H1 (cell line): ENCODE measurements around the gene COL16A1. TPM values are rescaled to one million over a fixed set of nuclear protein-coding genes. Genes with fewer than 3 reads are reported as not detected.

Source experiments
- CTCF ChIA-PET: fragments of 300-600 bp; sonication (Branson Sonifier 250); formaldehyde crosslinking; loops from one replicate; lab custom pipeline; 2021; ENCODE audit not compliant: partially characterized antibody; lab: Charles Lee
- POLR2A ChIA-PET: fragments of 300-600 bp; sonication (Branson Sonifier 250); formaldehyde crosslinking; loops from one replicate; lab custom pipeline; 2021; ENCODE audit warnings: inconsistent platforms; ENCODE audit not compliant: partially characterized antibody; lab: Charles Lee
- DNase-seq, 2 experiments: peaks; one replicate each; pipeline versions ENCODE4 v3.0.0 to v3.0.0-alpha.2; 2010 to 2022; ENCODE audit warnings: low spot score in 2 of 2, low read depth in 1 of 2, mixed read lengths in 1 of 2
- FAIRE-seq: peaks from 2 replicates; lab custom pipeline; 2011; peaks lifted over from hg19 to GRCh38; lab: Jason Lieb, UNC
- H2AFZ ChIP-seq: 2 replicates; pipeline ENCODE4 v1.8.1; 2012; ENCODE audit warnings: low read length, inconsistent platforms
- H2AK5ac ChIP-seq: 2 replicates; pipeline ENCODE4 v1.6.1; 2013; ENCODE audit warnings: low read depth, low read length
- H2BK120ac ChIP-seq: replicated peaks from 2 replicates; pipeline ENCODE3; 2013; ENCODE audit warnings: low read depth, low read length, inconsistent platforms
- H2BK12ac ChIP-seq: 2 replicates; pipeline ENCODE4 v1.6.1; 2013; ENCODE audit warnings: low read depth, low read length
- H2BK15ac ChIP-seq: 2 replicates; pipeline ENCODE4 v1.6.1; 2013; ENCODE audit warnings: low read length
- H2BK20ac ChIP-seq: 2 replicates; pipeline ENCODE4 v1.6.1; 2013; ENCODE audit warnings: low read length
- H2BK5ac ChIP-seq: 2 replicates; pipeline ENCODE4 v1.6.1; 2013; ENCODE audit warnings: low read depth, low read length
- H3K14ac ChIP-seq: 2 replicates; pipeline ENCODE4 v1.6.1; 2013; ENCODE audit warnings: inconsistent platforms; ENCODE audit not compliant: insufficient read length
- H3K18ac ChIP-seq: 2 replicates; pipeline ENCODE4 v1.6.1; 2013; ENCODE audit warnings: low read length; ENCODE audit errors: extremely low read depth
- H3K23ac ChIP-seq: 2 replicates; pipeline ENCODE4 v1.6.1; 2013; ENCODE audit warnings: inconsistent platforms; ENCODE audit not compliant: insufficient read length
- H3K23me2 ChIP-seq: 2 replicates; pipeline ENCODE4 v1.6.1; 2013; ENCODE audit warnings: low read depth, low read length
- H3K27ac ChIP-seq: 2 replicates; pipeline ENCODE4 v1.6.1; 2011; ENCODE audit warnings: low read depth, low read length, inconsistent platforms
- H3K27me3 ChIP-seq, 4 experiments: replicated peaks in 1 of 4; 1 replicate in 1 of 4; 2 replicates in 3 of 4; pipeline versions ENCODE4 v1.6.1 to v1.8.1; 2011 to 2013; ENCODE audit warnings: low read length in 3 of 4, mild to moderate bottlenecking in 3 of 4, inconsistent platforms in 2 of 4, mixed read lengths in 2 of 4, moderate library complexity in 1 of 4; ENCODE audit not compliant: control insufficient read depth in 3 of 4, insufficient read depth in 3 of 4; ENCODE audit errors: extremely low read depth in 1 of 4
- H3K36me3 ChIP-seq, 4 experiments: 2 replicates each; pipeline versions ENCODE4 v1.6.1 to v1.8.1; 2011 to 2013; ENCODE audit warnings: mild to moderate bottlenecking in 4 of 4, low read length in 3 of 4, moderate library complexity in 2 of 4, control low read depth in 1 of 4, inconsistent platforms in 1 of 4; ENCODE audit not compliant: insufficient read depth in 4 of 4, control insufficient read depth in 2 of 4
- H3K4ac ChIP-seq: replicated peaks from 2 replicates; pipeline ENCODE3; 2013; ENCODE audit warnings: low read length, low read depth, mixed read lengths, inconsistent platforms; ENCODE audit not compliant: insufficient read length
- H3K4me1 ChIP-seq, 4 experiments: replicated peaks in 1 of 4; 1 replicate in 1 of 4; 2 replicates in 3 of 4; pipeline versions ENCODE4 v1.6.1 to v1.8.1; 2011 to 2013; ENCODE audit warnings: low read length in 3 of 4, inconsistent platforms in 2 of 4, mixed read lengths in 1 of 4; ENCODE audit not compliant: insufficient read depth in 4 of 4, control insufficient read depth in 3 of 4
- H3K4me2 ChIP-seq, 2 experiments: 2 replicates each; pipeline versions ENCODE4 v1.6.1 to v1.8.1; 2011 to 2013; ENCODE audit warnings: low read depth in 2 of 2, low read length in 2 of 2, control low read depth in 1 of 2, inconsistent platforms in 1 of 2, mild to moderate bottlenecking in 1 of 2; ENCODE audit not compliant: insufficient read depth in 1 of 2
- H3K4me3 ChIP-seq, 4 experiments: fragments of 200-600, 300-600 bp in 1 of 4; sonication (generic), shearing (Covaris generic), sonication (Bioruptor Twin) in 1 of 4; 2 replicates each; pipeline versions ENCODE4 v1.5.1 to v1.8.1; 2011 to 2016; ENCODE audit warnings: low read length in 4 of 4, low read depth in 3 of 4, control low read depth in 2 of 4, inconsistent platforms in 2 of 4, mild to moderate bottlenecking in 2 of 4, mixed read lengths in 1 of 4, moderate library complexity in 1 of 4; ENCODE audit not compliant: insufficient read depth in 2 of 4; ENCODE audit errors: extremely low read depth in 1 of 4
- H3K56ac ChIP-seq: replicated peaks from 2 replicates; pipeline ENCODE3; 2013; ENCODE audit warnings: low read depth, mild to moderate bottlenecking, mixed read lengths, low read length, inconsistent platforms; ENCODE audit not compliant: insufficient read length
- H3K79me1 ChIP-seq: 2 replicates; pipeline ENCODE4 v1.6.1; 2013; ENCODE audit warnings: low read depth, low read length, control low read depth
- H3K79me2 ChIP-seq, 2 experiments: 2 replicates each; pipeline versions ENCODE4 v1.6.1 to v1.8.1; 2012 to 2013; ENCODE audit warnings: low read length in 2 of 2, mild to moderate bottlenecking in 2 of 2, inconsistent platforms in 1 of 2; ENCODE audit not compliant: insufficient read depth in 2 of 2, control insufficient read depth in 1 of 2
- H3K9ac ChIP-seq, 4 experiments: replicated peaks in 1 of 4; 1 replicate in 1 of 4; 2 replicates in 3 of 4; pipeline versions ENCODE4 v1.6.1 to v1.8.1; 2011 to 2013; ENCODE audit warnings: low read depth in 3 of 4, low read length in 3 of 4, control low read depth in 2 of 4, mild to moderate bottlenecking in 2 of 4, moderate library complexity in 2 of 4, inconsistent platforms in 1 of 4; ENCODE audit errors: extremely low read depth in 1 of 4
- H3K9me3 ChIP-seq, 2 experiments: 2 replicates each; pipeline versions ENCODE4 v1.6.1 to v1.8.1; 2012 to 2013; ENCODE audit warnings: mild to moderate bottlenecking in 2 of 2, moderate library complexity in 2 of 2, control low read depth in 1 of 2, inconsistent platforms in 1 of 2, low read depth in 1 of 2, low read length in 1 of 2, mixed read lengths in 1 of 2; ENCODE audit not compliant: insufficient read depth in 2 of 2
- H4K20me1 ChIP-seq, 2 experiments: replicated peaks in 1 of 2; 2 replicates each; pipeline versions ENCODE3 to v1.8.1; 2011 to 2013; ENCODE audit warnings: inconsistent platforms in 2 of 2, low read length in 2 of 2, mild to moderate bottlenecking in 1 of 2; ENCODE audit not compliant: insufficient read depth in 2 of 2, control insufficient read depth in 1 of 2
- H4K5ac ChIP-seq: 2 replicates; pipeline ENCODE4 v1.6.1; 2013; ENCODE audit warnings: low read length, low read depth, mixed read lengths, inconsistent platforms; ENCODE audit not compliant: insufficient read length
- H4K8ac ChIP-seq: 2 replicates; pipeline ENCODE4 v1.8.0; 2013; ENCODE audit warnings: mild to moderate bottlenecking, moderate library complexity, low read length, inconsistent platforms; ENCODE audit not compliant: insufficient read depth; ENCODE audit errors: extremely low read depth
- H4K91ac ChIP-seq: replicated peaks from 2 replicates; pipeline ENCODE3; 2013; ENCODE audit warnings: low read length, mixed read lengths, inconsistent platforms; ENCODE audit not compliant: insufficient read length
- BCL11A ChIP-seq, 2 experiments: IDR thresholded peaks; one replicate each; pipeline ENCODE4 v1.6.1; 2011; ENCODE audit warnings: low read depth in 2 of 2, low read length in 2 of 2, mild to moderate bottlenecking in 2 of 2
- CHD1 ChIP-seq: IDR thresholded peaks from 2 replicates; pipeline ENCODE4 v1.6.1; 2012; ENCODE audit warnings: low read depth, low read length, improper control_type of control experiment
- CHD2 ChIP-seq: IDR thresholded peaks from 2 replicates; pipeline ENCODE4 v1.6.1; 2012; ENCODE audit warnings: low read length, improper control_type of control experiment
- FOSL1 ChIP-seq: IDR thresholded peaks from 2 replicates; pipeline ENCODE4 v1.6.1; 2011; ENCODE audit warnings: mild to moderate bottlenecking, low read depth, low read length, moderate library complexity; ENCODE audit not compliant: insufficient read depth
- GABPA ChIP-seq: IDR thresholded peaks from 2 replicates; pipeline ENCODE4 v1.6.1; 2011; ENCODE audit warnings: mild to moderate bottlenecking, low read length, moderate library complexity, borderline replicate concordance; ENCODE audit not compliant: insufficient read depth
- NRF1 ChIP-seq: IDR thresholded peaks from 2 replicates; pipeline ENCODE4 v1.6.1; 2011; ENCODE audit warnings: mild to moderate bottlenecking, low read depth, low read length, improper control_type of control experiment
- SIN3A ChIP-seq, 2 experiments: IDR thresholded peaks in 1 of 2; conservative IDR thresholded peaks in 1 of 2; 2 replicates each; pipeline ENCODE4 v1.6.1; 2011 to 2012; ENCODE audit warnings: low read length in 2 of 2, improper control_type of control experiment in 1 of 2, low read depth in 1 of 2, mild to moderate bottlenecking in 1 of 2
- TAF1 ChIP-seq: IDR thresholded peaks from 2 replicates; pipeline ENCODE4 v1.6.1; 2011; ENCODE audit warnings: mild to moderate bottlenecking, low read depth, low read length
- WGBS, 2 experiments: shearing (Covaris generic) in 1 of 2; methylation state at CpG; one replicate each; pipeline versions ENCODE4 v1.1.6 to v1.1.7; 2013 to 2015; ENCODE audit warnings: low lambda C conversion rate in 2 of 2, mixed read lengths in 2 of 2, inconsistent platforms in 1 of 2, low coverage in 1 of 2, missing lambda C conversion rate in 1 of 2; ENCODE audit not compliant: insufficient replicate concordance in 2 of 2, insufficient coverage in 1 of 2, insufficient read length in 1 of 2; ENCODE audit errors: extremely low coverage in 1 of 2, missing lambda C conversion rate in 1 of 2; 5-methylcytosine and 5-hydroxymethylcytosine counted together
- polyA plus RNA-seq, 7 experiments: library from polyadenylated mRNA; depleted of rRNA in 3 of 7; stranded (reverse) in 5 of 7; unstranded in 2 of 7; fragments of >200 nt in 5 of 7; fragments of 200-250 nt in 2 of 7; gene quantifications; 1 replicate in 5 of 7; 2 replicates in 1 of 7; 4 replicates in 1 of 7; pipeline versions ENCODE4 v1.2.1 to v1.2.3, GENCODE V29; 2011 to 2013; ENCODE audit warnings: missing spikeins in 2 of 7, mixed read lengths in 2 of 7
- total RNA-seq: library from RNA; stranded (reverse); fragmentation: NEBNext Ultra II Directional; extraction: Animal tissue kit (Norgen Biotek cat#: 25700); gene quantifications from 2 replicates; pipeline ENCODE4 v1.2.1, GENCODE V29; 2021
- TF ChIP-seq, protein P1 (sequence below): IDR thresholded peaks from 2 replicates; pipeline ENCODE4 v1.6.1; 2012; ENCODE audit warnings: inconsistent platforms

COL16A1 gene
- total and polyA plus RNA-seq, 2 of the 8 experiments (the other 6 are each of a cell fraction or from before 2014, with no cell fraction given) = 2.0 to 10.5 TPM

DNA sequence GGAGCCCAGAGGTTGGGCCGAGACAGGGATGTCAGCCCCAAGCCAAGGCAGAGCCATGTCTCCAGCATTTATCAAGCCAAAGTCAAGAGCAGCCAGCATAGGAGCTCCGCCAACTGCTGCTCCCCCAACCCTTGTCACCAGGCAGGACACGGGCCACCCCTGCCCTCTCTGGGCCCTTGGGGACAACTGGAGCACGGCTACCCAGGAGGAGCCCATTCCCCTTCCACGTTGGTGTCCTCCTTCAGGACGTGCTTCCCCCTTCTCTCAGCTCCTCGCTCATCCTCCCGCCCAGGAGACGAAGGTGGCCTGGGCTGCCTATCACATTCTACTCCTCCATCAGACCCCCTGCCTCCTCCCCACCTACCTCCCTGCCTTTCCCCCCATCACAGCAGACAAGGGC is 39.3 kb downstream of the COL16A1 start:
- Histone ChIP-seq H4K91ac (no peak overlapping the region), H2BK20ac (no peak overlapping the region), H3K36me3 (no peaks in the 10 kb centered on the region), H3K9me3 (no peaks in the 10 kb centered on the region), H3K23ac (no peak overlapping the region), H3K18ac (no peak overlapping the region), H2BK120ac (no peak overlapping the region), H4K20me1 (no peaks in the 10 kb centered on the region), H3K9ac (no peak overlapping the region), H3K4ac (no peak overlapping the region), H3K79me2 (no peaks in the 10 kb centered on the region), H3K56ac (no peak overlapping the region)
- CTCF ChIA-PET = interaction anchor here (0.6 to 19.3 kb wide), 25 partner anchors 12 to 299 kb away, joined by 3 to 370 read pairs (median 6); partner anchors contain the start of genes COL16A1 and SPOCD1
- no peak for DNase-seq
- no peak for TF ChIP-seq SIN3A (conservative IDR thresholded peaks at IDR 0.05 in 1 of 2, IDR thresholded peaks at IDR 0.05 in 1 of 2; ENCODE audit: low read depth in 1 of 2, low read length in 2 of 2)
- TF ChIP-seq TAF1 = no peak
- no peak for TF ChIP-seq CHD1
- no peak for TF ChIP-seq CHD2
- no peak for TF ChIP-seq NRF1
- no peak for TF ChIP-seq BCL11A (IDR thresholded peaks at IDR 0.05; ENCODE audit: low read depth in 2 of 2, low read length in 2 of 2)
- TF ChIP-seq GABPA = no peak
- no peak for TF ChIP-seq FOSL1
- TF ChIP-seq, protein P1, sequence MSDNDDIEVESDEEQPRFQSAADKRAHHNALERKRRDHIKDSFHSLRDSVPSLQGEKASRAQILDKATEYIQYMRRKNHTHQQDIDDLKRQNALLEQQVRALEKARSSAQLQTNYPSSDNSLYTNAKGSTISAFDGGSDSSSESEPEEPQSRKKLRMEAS = no peak
- TF ChIP-seq, all 59 proteins: peak for 0
- Histone ChIP-seq H2BK12ac (no peak overlapping the region), H2AFZ (no peak overlapping the region), H3K23me2 (no peaks in the 10 kb centered on the region), H3K27me3 (no peaks in the 10 kb centered on the region), H3K4me2 (no peak overlapping the region), H3K4me3 (no peak overlapping the region), H2BK5ac (no peak overlapping the region), H4K8ac (no peak overlapping the region), H3K79me1 (no peaks in the 10 kb centered on the region), H3K14ac (no peak overlapping the region), H2BK15ac (no peak overlapping the region; the same call in 1 of the 2 replicates), H3K27ac (no peak overlapping the region), H3K4me1 (peaks cover 0 to 3% (median under 1%) of the 10 kb centered on the region in 4 experiments; a peak in 5 of 7 replicates), H2AK5ac (no peak overlapping the region), H4K5ac (no peak overlapping the region)
- no peak for FAIRE-seq
- POLR2A ChIA-PET = interaction anchor here (0.7 to 2.2 kb wide), 4 partner anchors 13 to 81 kb away, joined by 3 to 8 read pairs (median 6); partner anchors contain the start of gene COL16A1
- WGBS, 2 experiments = 91% methylated on average over 8 of the region's 9 CpGs; no CpG with 5 or more reads in 1 of the 2 experiments
